WTC11 (cell line): ENCODE measurements around the gene GMEB1.

Experiments
- CDX4 ChIP-seq: fragments of 250-450 bp; sonication (Bioruptor Pico); IDR thresholded peaks from 2 replicates; pipeline ENCODE4 v1.9.0; 2021; ENCODE audit warnings: moderate library complexity, mild to moderate bottlenecking, inconsistent platforms, borderline replicate concordance
- CTCF ChIP-seq: fragments of 200-600 bp; IDR thresholded peaks from 2 replicates; pipeline ENCODE4 v1.8.0; 2022; ENCODE audit warnings: antibody characterized with exemption
- ESRRA ChIP-seq: sonication (generic); formaldehyde crosslinking; IDR thresholded peaks from 2 replicates; pipeline ENCODE4 v1.8.1; 2022; ENCODE audit warnings: mild to moderate bottlenecking, missing genetic modification reagents, borderline replicate concordance

GRCh38 chr1:28642847-28643635 is 25.5 kb upstream of the GMEB1 start, which contains the start of gene TAF12:
- TF ChIP-seq CTCF: peak; percentile 31; the same call in 1 of the 2 replicates
- 0 out of 2 replicates have a peak, but pooled peaks have one; percentile 49 for TF ChIP-seq ESRRA (CRISPR knock-in tag)
- no peak for TF ChIP-seq CDX4 (CRISPR knock-in tag)
